Hepatocyte (in vitro differentiated cells): ENCODE measurements around the gene SULT1C3. TPM values are rescaled to one million over a fixed set of nuclear protein-coding genes. Genes with fewer than 3 reads are reported as not detected.

ENCODE experiments used
- DNase-seq: peaks from one replicate; pipeline ENCODE4 v3.0.0-alpha.2; 2016; ENCODE audit warnings: low spot score
- H2AFZ ChIP-seq: fragments of 200-600 bp; sonication (generic); 2 replicates; pipeline ENCODE4 v1.6.0; 2016; ENCODE audit warnings: antibody characterized with exemption, mild to moderate bottlenecking
- H3K27ac ChIP-seq: fragments of 200-600 bp; sonication (generic); 2 replicates; pipeline ENCODE4 v1.5.1; 2016; ENCODE audit warnings: mild to moderate bottlenecking
- H3K27me3 ChIP-seq: fragments of 200-600 bp; sonication (generic); 2 replicates; pipeline ENCODE4 v1.6.1; 2016
- H3K36me3 ChIP-seq: fragments of 200-600 bp; sonication (generic); replicated peaks from 2 replicates; pipeline ENCODE4 v1.5.1; 2016; ENCODE audit warnings: low read depth; ENCODE audit not compliant: insufficient read depth
- H3K4me1 ChIP-seq: fragments of 200-600 bp; sonication (generic); 2 replicates; pipeline ENCODE4 v1.5.1; 2016; ENCODE audit warnings: mild to moderate bottlenecking, moderate library complexity; ENCODE audit not compliant: insufficient read depth
- H3K4me2 ChIP-seq: fragments of 200-600 bp; sonication (generic); 2 replicates; pipeline ENCODE4 v1.6.0; 2016
- H3K4me3 ChIP-seq: fragments of 200-600 bp; sonication (generic); 2 replicates; pipeline ENCODE4 v1.5.1; 2016; ENCODE audit warnings: mild to moderate bottlenecking
- H3K79me2 ChIP-seq: fragments of 200-600 bp; sonication (generic); 2 replicates; pipeline ENCODE4 v1.6.0; 2017; ENCODE audit warnings: mild to moderate bottlenecking
- H3K9me2 ChIP-seq: fragments of 200-600 bp; sonication (generic); replicated peaks from 2 replicates; pipeline ENCODE4 v1.6.0; 2017; ENCODE audit warnings: mild to moderate bottlenecking; ENCODE audit not compliant: insufficient read depth
- H3K9me3 ChIP-seq: fragments of 200-600 bp; sonication (generic); 2 replicates; pipeline ENCODE4 v1.5.1; 2016; ENCODE audit warnings: low read depth, mild to moderate bottlenecking
- H4K20me1 ChIP-seq: fragments of 200-600 bp; sonication (generic); 2 replicates; pipeline ENCODE4 v1.6.0; 2016; ENCODE audit warnings: mild to moderate bottlenecking; ENCODE audit not compliant: insufficient read depth, poor library complexity, severe bottlenecking
- EZH2 ChIP-seq: fragments of 200-600 bp; sonication (generic); IDR thresholded peaks from 2 replicates; pipeline ENCODE4 v1.6.1; 2016; ENCODE audit warnings: antibody characterized with exemption, mild to moderate bottlenecking, borderline replicate concordance
- EZH2phosphoT487 ChIP-seq: fragments of 200-600 bp; sonication (generic); IDR thresholded peaks from one replicate; pipeline ENCODE4 v1.6.1; 2018; ENCODE audit warnings: antibody characterized with exemption, mild to moderate bottlenecking, low read depth, moderate library complexity; ENCODE audit not compliant: unreplicated experiment, severe bottlenecking
- WGBS: methylation state at CpG from one replicate; pipeline ENCODE4 v1.1.6; 2016; ENCODE audit warnings: low lambda C conversion rate; ENCODE audit errors: missing lambda C conversion rate; 5-methylcytosine and 5-hydroxymethylcytosine counted together
- polyA plus RNA-seq: library from polyadenylated mRNA; unstranded; fragments of >200 nt; fragmentation: Nextera tagmentation; extraction: Ambion mirVana; gene quantifications from 2 replicates; pipeline ENCODE4 v1.2.1, GENCODE V29; 2016
- total RNA-seq: library from RNA; depleted of rRNA; stranded (reverse); fragments of >200 nt; gene quantifications from 2 replicates; pipeline ENCODE4 v1.2.3, GENCODE V29; 2014
- TF ChIP-seq, protein P1 (sequence below): fragments of 200-600 bp; sonication (generic); IDR thresholded peaks from 2 replicates; pipeline ENCODE4 v1.5.1; 2016; ENCODE audit warnings: antibody characterized with exemption, mild to moderate bottlenecking; ENCODE audit not compliant: poor library complexity

Gene SULT1C3
- total and polyA plus RNA-seq, 2 experiments from 2014 or later = 1.00 TPM; not detected in 1

- no peaks in the 10 kb centered on the region for H3K36me3 ChIP-seq
- H4K20me1 ChIP-seq = no peaks in the 10 kb centered on the region
- H3K27me3 ChIP-seq = no peaks in the 10 kb centered on the region
- no peak for DNase-seq
- no peaks in the 10 kb centered on the region for H3K9me2 ChIP-seq
- no peak overlapping the region for H3K4me2 ChIP-seq
- no peak overlapping the region for H3K27ac ChIP-seq
- H3K4me3 ChIP-seq = no peak overlapping the region
- H3K79me2 ChIP-seq = no peaks in the 10 kb centered on the region
- H2AFZ ChIP-seq = no peak overlapping the region
- 95% methylated on average over 1 of the region's 1 CpG for WGBS
- no peaks in the 10 kb centered on the region for H3K9me3 ChIP-seq
- H3K4me1 ChIP-seq = no peaks in the 10 kb centered on the region
- TF ChIP-seq EZH2 = no peak
- no peak for TF ChIP-seq EZH2phosphoT487
- TF ChIP-seq, protein P1, sequence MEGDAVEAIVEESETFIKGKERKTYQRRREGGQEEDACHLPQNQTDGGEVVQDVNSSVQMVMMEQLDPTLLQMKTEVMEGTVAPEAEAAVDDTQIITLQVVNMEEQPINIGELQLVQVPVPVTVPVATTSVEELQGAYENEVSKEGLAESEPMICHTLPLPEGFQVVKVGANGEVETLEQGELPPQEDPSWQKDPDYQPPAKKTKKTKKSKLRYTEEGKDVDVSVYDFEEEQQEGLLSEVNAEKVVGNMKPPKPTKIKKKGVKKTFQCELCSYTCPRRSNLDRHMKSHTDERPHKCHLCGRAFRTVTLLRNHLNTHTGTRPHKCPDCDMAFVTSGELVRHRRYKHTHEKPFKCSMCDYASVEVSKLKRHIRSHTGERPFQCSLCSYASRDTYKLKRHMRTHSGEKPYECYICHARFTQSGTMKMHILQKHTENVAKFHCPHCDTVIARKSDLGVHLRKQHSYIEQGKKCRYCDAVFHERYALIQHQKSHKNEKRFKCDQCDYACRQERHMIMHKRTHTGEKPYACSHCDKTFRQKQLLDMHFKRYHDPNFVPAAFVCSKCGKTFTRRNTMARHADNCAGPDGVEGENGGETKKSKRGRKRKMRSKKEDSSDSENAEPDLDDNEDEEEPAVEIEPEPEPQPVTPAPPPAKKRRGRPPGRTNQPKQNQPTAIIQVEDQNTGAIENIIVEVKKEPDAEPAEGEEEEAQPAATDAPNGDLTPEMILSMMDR = no peak
Observed at GRCh38 chr2:108224022-108224421, 15.7 kb upstream of the SULT1C3 start.

DNA sequence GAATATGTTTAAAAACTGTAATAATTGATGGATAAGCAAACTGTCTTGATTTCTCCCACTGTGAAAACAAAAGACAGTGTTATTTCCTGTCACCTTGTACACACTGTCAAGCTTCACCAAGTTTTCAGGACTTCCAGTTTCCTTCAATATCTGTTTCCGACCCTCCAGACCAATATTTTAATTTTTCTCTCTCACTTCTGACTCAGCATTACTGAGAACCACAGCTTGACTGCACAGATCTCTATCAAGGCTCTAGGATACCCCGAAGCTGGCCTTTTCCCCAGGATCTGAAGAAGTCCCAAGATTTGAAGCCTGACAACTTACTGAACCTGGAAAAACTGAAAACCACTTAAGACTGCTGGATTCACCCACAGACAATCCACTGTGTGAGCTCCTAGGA is 13.2 kb upstream of the SULT1C3 start:
- TF ChIP-seq EZH2phosphoT487 = no peak
- no peak for TF ChIP-seq EZH2
- Histone ChIP-seq H3K4me3 (no peak overlapping the region), H3K9me3 (no peaks in the 10 kb centered on the region), H3K27ac (no peak overlapping the region), H3K9me2 (no peaks in the 10 kb centered on the region), H4K20me1 (no peaks in the 10 kb centered on the region), H3K27me3 (no peaks in the 10 kb centered on the region), H3K36me3 (no peaks in the 10 kb centered on the region), H3K79me2 (no peaks in the 10 kb centered on the region), H3K4me1 (no peaks in the 10 kb centered on the region), H3K4me2 (no peak overlapping the region), H2AFZ (no peak overlapping the region)
- no peak for DNase-seq
- WGBS = 87% methylated on average over 2 of the region's 2 CpGs

- H3K4me2 ChIP-seq = no peak overlapping the region
- H2AFZ ChIP-seq = no peak overlapping the region
- H3K36me3 ChIP-seq = no peaks in the 10 kb centered on the region
- H3K27me3 ChIP-seq = no peaks in the 10 kb centered on the region
- no peak overlapping the region for H3K4me3 ChIP-seq
- 85% methylated on average over 4 of the region's 4 CpGs for WGBS
- DNase-seq = no peak
- no peaks in the 10 kb centered on the region for H4K20me1 ChIP-seq
- no peak for TF ChIP-seq EZH2
- no peak for TF ChIP-seq EZH2phosphoT487
- TF ChIP-seq, protein P1 = no peak
- H3K9me3 ChIP-seq = no peaks in the 10 kb centered on the region
- no peak overlapping the region for H3K27ac ChIP-seq
- H3K79me2 ChIP-seq = no peaks in the 10 kb centered on the region
- no peaks in the 10 kb centered on the region for H3K4me1 ChIP-seq
- H3K9me2 ChIP-seq = no peaks in the 10 kb centered on the region
Observed at GRCh38 chr2:108228006-108228405, 11.8 kb upstream of the SULT1C3 start.

DNA sequence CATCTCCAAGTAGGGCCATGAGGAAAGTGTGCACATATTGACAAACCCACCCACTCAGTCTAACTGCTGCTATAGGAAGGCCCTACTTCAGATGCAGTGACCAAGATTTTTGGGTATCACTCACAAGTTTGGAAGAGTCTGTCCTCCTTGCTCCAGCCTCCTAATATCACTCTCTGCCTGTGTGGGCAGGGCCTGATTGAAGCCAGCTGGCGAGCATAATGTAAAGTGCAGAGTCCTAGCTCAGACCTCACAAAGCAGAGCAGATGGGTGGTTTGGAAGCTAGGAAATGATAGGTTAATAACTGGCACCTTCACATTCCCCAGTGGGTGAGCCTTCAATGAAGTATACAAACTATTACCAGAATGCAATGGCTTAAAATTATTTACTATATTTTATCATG is 11.2 kb upstream of the SULT1C3 start:
- WGBS = 86% methylated on average over 1 of the region's 1 CpG
- no peak overlapping the region for H2AFZ ChIP-seq
- no peaks in the 10 kb centered on the region for H3K9me2 ChIP-seq
- no peak overlapping the region for H3K4me3 ChIP-seq
- no peaks in the 10 kb centered on the region for H3K27me3 ChIP-seq
- no peaks in the 10 kb centered on the region for H3K36me3 ChIP-seq
- no peaks in the 10 kb centered on the region for H3K4me1 ChIP-seq
- no peaks in the 10 kb centered on the region for H4K20me1 ChIP-seq
- no peaks in the 10 kb centered on the region for H3K79me2 ChIP-seq
- no peak for DNase-seq
- no peak overlapping the region for H3K4me2 ChIP-seq
- no peak overlapping the region for H3K27ac ChIP-seq
- H3K9me3 ChIP-seq = no peaks in the 10 kb centered on the region
- TF ChIP-seq, protein P1 = no peak
- TF ChIP-seq EZH2phosphoT487 (no peak), EZH2 (no peak)
